OCI-M1 (cell line): Measurements from ENCODE around the gene SUSD3.

Source experiments
- DNase-seq: peaks from one replicate; lab custom pipeline; 2025; lab: John Stamatoyannopoulos, UW

SUSD3 gene

DNA sequence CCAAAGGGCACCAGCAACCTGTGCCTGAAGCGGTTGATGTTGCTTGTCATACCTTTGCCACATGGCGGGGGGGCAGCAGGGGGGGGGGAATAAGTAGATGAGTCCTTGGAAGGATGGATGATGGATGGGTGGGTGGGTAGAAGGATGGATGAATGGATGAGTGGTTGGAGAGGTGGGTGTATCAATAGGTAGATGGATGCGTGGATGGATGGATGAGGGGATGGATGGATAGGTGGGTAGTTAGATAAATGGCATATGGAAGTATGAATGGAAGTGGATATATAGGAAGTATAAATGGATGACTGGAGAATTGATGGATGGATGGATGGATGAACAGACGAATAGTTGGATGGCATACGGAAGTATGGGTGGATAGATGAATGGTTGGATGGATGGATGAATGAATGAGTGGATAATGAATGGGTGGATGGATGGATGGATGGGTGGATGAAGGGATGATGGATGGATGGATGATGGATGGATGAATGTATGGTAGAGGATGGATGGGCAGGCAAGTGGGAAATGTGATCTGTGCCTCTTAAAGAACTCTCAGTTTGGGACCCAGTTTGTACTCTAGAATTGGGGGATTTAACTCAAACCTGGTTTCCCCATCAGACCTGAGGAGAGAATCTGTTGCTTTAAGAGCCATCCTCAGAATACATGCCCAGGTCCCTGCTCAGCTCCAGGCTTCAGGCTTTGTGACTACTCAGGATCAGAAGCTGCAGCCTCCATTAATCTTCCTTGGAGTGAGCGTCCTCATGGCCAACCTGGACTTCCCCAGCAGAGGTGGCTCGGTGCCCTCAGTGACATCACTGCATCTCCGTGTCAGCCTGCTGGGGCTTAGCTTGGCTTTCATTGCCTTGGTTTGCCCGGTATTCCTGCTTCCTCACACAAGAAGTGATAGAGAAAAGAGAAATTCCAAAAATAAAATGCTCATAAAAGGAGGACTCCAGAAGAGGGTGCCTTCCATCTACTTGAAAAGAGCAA lies 27.6 kb upstream of the SUSD3 start:
- no peak for DNase-seq

- DNase-seq = no peak
These were observed 26.7 kb upstream of the SUSD3 start for GRCh38 chr9:93031629-93032430.

- no peak for DNase-seq
These were observed 26.0 kb upstream of the SUSD3 start for GRCh38 chr9:93032545-93032944.

DNA sequence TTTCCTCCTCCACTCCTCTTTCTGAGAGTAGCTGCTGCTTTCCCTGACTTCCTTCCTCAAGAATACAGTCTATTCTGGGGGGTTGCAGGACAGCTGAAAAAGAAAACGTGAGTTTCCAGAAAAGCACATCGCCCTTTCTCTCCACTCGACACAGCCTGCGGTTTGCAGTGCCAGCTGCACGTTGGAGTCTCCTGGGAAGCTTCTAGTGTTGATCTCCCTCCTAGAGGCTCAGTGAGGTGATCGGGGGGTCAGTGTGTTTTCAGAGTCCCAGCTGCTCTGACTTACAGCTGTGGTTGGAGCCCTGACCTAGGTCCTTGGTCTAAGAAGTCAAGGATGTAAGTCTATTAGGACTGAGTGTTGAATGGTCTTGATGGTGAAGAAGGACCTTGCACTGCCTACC lies 25.0 kb upstream of the SUSD3 start:
- DNase-seq = no peak

- DNase-seq = no peak
These were observed 23.3 kb upstream of the SUSD3 start for GRCh38 chr9:93035106-93035660.

GRCh38 chr9:93035821-93036351 lies 22.6 kb upstream of the SUSD3 start:
- DNase-seq = no peak

GRCh38 chr9:93036887-93037475 lies 21.5 kb upstream of the SUSD3 start:
- DNase-seq = no peak

DNA sequence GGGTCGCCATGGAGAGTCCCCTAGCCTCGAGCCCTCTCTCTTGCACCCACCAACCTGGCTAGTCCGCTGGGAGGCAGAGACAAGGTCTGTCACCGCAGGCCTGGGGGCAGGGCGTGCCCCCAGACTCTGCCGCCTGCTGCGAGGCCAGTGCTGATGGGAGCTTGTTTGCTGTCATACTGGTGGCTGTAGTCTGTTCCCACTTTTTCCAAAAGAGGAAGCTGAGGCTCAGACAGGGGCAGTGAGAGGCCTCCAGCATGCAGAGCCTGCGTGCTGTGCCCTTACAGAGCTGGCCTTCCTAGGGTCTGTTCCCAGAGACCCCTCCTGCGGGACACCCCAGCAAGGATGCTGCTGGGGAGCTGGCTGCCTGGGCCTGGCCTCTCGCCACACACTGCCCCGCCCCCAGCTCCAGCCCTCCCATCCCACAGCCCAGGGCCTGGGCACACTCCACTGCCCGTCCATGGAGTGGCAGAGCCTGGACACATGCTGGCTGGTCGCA lies 21.0 kb upstream of the SUSD3 start:
- peak; percentile 39 for DNase-seq

- DNase-seq = no peak
These were observed 19.6 kb upstream of the SUSD3 start for GRCh38 chr9:93038918-93039317.

GRCh38 chr9:93039456-93039855 lies 19.0 kb upstream of the SUSD3 start:
- DNase-seq = no peak

- no peak for DNase-seq
These were observed 18.5 kb upstream of the SUSD3 start for GRCh38 chr9:93039976-93040375.

DNA sequence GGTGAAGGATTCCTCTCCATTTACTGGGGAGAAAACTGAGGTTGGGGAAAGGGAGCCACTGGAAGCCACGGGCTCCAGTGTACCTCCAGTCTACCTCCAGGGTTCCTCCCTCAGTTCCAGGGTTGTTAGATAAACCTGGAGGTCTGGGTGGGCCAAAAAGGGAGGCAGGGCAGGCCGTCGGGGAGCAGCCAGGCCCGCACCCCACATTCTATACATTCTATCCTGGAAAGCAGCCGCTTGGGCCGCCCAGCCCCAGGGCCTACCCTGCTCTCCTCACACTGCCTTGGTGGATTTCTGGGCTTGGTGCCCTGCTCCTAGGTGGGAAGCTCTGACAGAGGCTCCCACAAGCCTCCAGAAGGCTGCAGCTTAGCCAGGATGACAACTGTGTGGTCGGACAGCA lies 18.1 kb upstream of the SUSD3 start:
- no peak for DNase-seq

- peak; percentile 32 for DNase-seq
These were observed 17.2 kb upstream of the SUSD3 start for GRCh38 chr9:93041108-93041802.

GRCh38 chr9:93043122-93043521 lies 15.4 kb upstream of the SUSD3 start:
- peak; percentile 33 for DNase-seq

DNA sequence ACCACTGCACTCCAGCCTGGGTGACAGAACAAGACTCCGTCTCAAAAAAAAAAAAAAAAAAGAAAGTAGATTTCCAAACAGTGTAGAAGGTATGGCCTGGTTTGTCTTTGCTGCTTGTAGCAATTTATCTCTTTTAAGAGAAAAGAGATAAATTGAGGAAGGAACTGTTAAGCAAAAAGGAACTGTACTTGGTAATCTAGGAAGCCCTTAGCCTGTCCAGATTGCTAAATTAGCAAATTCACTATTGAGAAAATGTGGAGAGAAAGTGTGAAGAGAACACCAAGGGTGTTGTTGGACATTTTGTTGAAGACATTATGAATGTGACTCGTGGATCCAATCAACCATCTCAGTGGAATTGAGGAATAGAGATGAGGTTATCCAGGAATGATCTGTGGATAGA lies 13.0 kb upstream of the SUSD3 start:
- no peak for DNase-seq

DNA sequence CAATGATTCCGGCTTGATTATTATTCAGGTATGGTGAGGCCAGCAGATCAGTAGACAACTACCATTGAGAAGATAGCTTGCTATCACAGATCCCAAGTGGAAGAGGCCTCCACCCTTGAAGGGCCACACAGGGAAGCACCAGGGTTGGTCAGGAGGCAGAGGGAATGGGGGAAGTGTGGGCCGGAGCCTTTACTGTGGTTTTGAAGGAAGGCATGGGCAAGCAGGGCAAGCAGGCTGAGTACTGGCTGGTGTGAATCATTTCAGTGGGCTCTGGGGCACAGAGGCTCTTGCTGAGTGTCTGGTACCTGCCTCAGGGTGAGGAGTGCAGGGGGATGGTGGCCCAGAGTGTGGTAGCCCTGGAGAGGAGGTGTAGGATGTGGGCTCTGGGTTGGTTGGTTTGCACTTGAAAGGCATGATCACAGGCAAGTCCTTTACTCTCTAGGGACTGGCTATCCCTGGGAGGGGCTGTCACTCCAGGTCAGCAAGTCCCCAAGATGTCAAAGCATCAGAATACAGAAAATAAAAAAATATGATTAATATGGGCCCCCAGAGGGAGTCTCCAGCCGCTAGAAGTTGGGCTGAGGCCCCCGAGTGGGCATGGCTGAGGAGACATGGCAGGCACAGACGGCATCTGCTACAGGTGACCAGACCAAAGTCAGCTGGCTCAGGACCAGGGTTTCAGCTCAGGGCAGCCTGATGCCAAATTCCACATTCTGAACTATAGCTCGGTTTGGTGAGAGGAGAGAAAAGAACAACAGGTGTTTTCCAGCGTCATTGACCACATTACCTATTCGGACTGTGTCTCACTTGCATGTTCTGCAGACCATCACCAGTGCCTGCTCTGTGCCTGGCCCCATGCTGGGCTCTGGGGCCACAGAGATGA lies 9.7 kb upstream of the SUSD3 start:
- no peak for DNase-seq

- DNase-seq = no peak
These were observed 9.0 kb upstream of the SUSD3 start for GRCh38 chr9:93049491-93049890.

GRCh38 chr9:93050231-93050630 lies 8.3 kb upstream of the SUSD3 start:
- no peak for DNase-seq

- no peak for DNase-seq
These were observed 6.8 kb upstream of the SUSD3 start for GRCh38 chr9:93051680-93052089.
